OCI-M1 (cell line): ENCODE data around the gene ATAD3C.
"Not testable (repeated sequence)": the region's sequence is repeated elsewhere in the genome, so short reads cannot be mapped to it uniquely, and the experiment has no call there.

Experiments used
- DNase-seq: peaks from one replicate; lab custom pipeline; 2025; lab: John Stamatoyannopoulos, UW

Gene ATAD3C

DNA sequence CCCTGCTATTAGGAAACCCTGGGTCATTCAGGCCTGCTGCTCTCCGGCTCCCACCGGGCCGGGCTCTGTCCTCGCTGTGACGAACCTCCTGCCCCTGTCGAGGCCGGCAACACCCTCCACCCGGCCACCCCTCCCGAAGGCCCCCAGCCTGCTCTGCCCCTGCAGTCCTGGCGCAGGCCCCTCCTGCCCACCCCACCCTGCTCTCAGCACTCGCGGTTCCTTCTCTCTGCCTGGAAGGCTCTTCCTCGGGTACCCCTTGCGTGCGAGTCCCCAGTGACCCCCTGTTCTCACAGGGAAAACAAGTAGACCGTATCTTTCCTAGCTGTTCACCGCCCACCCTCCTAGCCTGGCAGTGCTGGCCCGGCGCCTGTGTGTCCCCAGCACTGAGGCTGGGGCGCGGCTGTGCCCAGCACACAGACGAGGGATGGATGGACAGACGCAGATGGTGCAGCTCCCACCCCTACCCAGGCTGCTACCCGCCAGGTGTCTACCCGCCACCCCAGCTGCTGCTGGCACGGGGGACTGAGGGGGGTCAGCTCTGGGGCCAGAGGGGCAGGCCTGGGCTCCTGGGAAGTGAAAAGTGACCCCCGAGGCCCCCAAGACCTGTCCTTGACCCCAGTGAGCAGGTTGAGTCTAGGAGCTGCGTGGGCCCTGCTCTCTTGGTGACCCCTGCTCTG is 17.1 kb upstream of the ATAD3C start:
- no peak for DNase-seq

DNA sequence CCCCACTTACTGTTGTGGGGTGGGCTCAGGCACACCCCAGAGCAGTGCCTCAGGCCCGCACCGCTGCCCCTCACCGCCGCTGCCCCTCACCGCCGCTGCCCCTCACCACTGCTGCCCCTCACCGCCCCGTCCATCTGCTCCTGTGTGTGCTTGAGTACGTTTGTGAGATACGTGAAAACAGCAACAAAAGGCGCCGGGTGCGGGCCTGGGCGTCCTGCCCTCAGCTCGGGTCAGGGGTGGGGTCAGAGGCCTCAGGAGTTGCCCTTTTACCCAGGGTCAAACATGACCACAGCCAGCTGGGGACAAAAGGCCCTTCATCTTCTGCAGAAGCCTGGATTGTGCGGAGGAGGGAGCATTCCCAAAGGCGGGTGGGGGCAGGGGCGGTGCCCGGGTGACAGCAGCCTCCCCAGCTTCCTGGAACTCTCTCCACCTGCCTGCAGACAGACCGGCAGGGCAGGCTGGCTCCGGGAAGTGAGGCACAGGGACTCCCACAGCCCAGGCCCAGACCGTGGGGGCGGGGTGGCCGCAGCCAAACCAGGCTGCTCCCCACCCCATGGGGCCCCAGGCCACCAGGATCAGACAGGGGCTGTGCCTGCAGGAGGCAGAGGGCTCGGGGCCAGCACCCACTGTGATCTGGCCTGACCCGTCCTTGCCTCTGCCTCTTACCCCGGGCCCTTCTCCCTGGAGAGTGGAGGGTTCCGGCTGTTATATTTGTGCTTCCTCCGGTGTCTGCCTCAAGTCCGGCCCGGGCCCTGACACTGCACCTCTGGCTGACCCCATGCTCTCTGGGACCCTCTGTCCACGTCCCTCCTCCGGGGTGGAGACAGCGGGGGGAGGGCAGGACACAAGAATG is 16.3 kb upstream of the ATAD3C start:
- DNase-seq = peak; percentile 23

DNA sequence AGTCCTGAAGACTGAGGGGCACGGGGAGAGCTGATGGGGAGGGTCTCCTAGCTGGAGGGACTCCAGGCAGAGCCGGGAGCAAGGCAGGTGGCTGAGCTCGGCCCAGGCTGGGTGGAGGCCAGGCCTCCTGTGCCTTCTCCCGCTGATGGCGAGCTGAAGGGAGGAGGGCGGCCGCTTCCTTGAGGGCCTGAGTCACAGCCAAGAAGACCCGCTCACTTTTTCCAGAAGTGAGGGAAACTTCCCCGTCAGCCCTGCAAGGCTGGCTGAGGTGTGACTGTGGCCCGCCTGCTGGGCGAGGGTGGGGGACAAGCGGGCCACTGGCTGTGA is 15.7 kb upstream of the ATAD3C start:
- no peak for DNase-seq

DNA sequence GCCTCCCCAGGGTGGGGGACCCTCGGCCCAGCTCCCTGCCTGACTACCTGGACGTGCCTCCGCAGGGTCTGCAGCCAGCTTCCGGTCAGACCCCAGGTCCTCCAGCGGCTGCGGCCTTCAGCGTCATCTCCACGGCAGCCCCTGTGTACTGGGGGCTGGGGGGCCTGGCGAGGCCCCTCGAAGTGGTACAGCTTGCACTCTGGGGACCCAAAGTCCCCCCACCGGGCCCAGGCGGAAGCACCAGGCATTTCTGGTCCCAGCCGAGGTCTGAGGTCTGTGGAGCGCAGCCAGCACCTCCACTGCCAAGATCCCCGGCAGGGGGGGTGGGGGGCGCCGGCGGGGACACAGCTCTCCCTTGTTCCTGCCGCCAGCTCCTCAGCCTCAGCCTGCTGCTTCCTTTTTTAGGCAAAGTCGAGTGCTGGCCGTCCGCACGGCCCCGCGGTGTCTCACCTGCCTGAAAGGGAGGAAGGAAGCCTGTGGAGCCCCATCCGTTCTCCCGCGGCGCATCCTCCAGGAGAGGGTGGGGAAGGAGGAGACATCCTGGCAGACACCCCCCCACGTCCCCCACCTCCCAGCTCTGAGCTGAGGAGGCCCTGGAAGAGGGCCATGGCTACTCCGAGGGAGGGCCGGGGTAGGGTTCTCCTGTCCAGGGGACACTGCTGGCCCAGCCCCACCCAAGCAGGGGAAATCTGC is 15.2 kb upstream of the ATAD3C start:
- no peak for DNase-seq

DNA sequence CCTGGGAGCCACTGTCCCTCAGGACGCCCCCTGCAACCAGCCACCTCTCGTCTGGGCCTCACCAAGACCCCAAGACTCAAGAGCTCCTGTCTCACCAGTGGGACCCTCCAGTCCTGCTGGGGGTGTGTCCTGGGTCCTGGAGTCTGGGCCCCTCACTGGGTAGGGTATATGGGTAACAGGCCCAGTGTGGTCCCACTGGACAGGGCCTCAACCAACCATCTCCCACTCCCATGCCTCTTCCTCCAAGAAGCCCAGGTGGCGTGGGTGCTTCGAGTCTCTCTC is 14.7 kb upstream of the ATAD3C start:
- no peak for DNase-seq

DNA sequence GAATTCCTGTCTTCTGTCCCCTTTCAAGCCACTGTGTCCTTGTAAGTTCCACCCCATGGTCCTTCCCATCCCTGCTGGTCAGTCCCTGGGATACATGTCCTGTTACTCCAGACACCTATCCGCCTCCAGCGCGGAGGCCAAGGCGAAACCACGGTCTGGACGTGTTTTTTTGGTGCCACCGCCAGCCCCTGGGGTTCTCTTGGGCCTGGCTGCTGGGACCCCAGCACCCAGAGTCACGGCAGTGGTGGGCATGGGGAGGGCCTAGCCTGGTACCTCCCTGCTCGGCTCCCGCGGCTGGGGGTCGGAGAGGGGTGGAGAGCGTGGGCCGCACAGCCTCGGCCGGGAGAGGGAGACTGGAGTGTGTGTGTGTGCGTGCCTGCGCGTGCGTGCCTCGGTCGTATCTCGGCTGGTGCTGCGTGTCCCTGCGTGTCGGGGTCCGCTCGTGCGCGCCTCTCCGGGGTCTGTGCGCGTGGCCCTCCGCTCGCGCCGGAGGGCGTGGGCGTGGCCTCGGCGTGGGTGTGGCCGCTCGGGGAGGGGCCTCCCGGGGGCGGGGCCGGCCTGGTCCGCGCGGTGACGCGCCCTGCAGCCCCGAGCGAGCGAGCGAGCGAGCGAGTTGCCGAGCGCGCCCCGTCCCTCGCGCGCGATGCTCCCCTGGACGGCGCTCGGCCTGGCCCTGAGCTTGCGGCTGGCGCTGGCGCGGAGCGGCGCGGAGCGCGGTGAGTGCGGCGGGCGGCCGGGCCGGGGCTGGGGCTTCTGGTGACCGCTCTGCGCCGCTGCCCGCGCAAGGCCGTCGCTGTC is 14.2 kb upstream of the ATAD3C start, which contains the start of gene VWA1:
Gene VWA1, plus strand, starts transcription at position 585 of the 798 bp plus-strand sequence. Its CDS starts 59 bp downstream, at position 644.
- no peak for DNase-seq

DNA sequence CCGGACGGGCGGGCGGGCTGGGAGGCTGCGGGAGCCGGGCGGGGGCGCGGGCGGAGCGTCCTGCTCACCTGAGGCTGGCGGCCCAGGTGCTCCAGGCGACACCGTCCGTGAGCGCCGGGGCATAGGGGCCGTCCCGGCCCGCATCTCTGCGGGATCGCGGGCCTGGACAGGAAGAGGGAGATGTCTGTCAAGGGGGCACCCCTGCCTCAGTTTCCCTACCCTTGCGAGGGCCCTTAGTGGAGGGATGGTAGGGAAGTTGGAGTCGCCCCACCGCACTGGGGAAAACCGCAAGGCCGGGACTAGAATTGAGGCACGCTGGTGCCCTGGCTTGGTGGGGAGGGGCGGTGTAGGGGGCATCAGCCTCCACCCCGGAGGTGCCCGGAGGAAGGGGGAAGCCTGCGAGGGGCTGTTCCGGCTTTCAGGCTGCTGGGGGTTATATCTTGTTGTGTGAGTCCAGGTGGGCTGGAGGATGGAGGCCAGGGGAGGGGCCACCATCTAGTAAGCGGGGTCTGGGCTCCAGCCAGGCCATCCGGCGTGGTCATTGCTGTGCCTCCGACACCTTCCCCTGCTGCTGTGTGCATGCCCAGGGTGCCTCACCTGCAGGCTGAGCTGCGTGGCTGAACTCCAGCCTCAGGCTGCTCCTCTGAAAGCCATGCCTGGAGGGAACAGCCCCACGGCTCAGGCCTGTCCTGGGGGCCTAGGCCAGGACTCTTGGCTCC is 13.4 kb upstream of the ATAD3C start:
- no peak for DNase-seq

DNA sequence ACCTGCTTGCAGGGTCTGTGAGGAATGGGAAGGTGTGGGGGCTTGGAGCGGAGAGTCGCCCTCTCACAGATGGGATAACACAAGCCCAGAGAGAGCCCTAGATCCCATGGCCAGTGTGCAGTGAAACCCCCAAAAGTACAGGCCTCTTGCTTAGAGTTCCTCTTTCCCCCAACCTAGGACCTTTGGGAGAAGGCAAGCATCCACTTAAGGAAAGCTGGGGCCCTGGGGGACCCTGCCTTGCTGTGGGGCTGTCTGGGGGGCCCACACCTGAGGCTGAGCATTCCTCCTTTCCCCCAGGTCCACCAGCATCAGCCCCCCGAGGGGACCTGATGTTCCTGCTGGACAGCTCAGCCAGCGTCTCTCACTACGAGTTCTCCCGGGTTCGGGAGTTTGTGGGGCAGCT is 12.9 kb upstream of the ATAD3C start:
- DNase-seq = no peak

DNA sequence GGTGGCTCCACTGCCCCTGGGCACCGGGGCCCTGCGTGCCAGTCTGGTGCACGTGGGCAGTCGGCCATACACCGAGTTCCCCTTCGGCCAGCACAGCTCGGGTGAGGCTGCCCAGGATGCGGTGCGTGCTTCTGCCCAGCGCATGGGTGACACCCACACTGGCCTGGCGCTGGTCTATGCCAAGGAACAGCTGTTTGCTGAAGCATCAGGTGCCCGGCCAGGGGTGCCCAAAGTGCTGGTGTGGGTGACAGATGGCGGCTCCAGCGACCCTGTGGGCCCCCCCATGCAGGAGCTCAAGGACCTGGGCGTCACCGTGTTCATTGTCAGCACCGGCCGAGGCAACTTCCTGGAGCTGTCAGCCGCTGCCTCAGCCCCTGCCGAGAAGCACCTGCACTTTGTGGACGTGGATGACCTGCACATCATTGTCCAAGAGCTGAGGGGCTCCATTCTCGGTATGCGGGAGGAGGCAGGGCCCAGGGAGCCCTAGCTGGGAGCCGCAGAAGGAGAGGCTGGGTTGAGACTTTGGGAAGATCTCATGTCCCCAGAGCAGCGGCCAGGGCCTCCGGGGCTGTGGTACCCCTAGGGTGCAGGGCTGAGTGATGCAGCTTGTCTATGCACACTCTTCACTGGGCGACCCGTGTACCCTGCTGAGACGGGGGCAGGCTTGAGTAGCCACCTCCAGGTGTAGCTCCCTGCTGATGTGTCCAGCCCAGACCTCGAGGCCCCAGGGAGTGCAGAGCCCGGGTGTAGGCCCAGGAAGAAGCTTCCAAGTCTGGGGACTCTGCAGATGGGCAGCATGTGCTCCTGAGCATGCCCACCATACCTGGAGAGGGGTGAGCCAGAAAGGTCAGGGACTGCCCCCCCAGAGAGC is 12.2 kb upstream of the ATAD3C start:
- no peak for DNase-seq

DNA sequence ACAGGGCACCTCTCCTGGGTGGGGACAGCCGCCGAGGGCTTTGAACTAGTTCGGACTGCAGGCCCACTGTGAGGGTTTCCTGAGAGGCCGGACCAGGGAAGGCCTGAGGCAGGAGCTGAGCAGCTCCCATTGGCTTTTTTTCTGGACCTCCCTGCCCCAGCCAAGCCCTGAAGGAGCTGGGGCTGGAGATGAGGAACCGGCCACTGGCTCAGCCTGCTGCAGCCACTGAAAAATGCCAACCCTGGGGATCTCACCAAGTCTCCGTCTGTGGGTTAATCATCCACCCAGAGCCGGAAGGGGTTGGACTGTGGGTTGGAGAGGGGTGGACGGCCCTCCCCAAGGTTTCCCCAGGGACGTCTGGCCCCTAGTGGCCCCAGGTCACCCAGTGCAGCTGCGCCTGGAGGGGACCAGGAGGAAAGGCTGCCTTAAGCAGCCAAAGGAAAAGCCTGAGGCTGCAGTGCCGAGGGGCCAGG is 11.5 kb upstream of the ATAD3C start:
- peak; percentile 22 for DNase-seq

DNA sequence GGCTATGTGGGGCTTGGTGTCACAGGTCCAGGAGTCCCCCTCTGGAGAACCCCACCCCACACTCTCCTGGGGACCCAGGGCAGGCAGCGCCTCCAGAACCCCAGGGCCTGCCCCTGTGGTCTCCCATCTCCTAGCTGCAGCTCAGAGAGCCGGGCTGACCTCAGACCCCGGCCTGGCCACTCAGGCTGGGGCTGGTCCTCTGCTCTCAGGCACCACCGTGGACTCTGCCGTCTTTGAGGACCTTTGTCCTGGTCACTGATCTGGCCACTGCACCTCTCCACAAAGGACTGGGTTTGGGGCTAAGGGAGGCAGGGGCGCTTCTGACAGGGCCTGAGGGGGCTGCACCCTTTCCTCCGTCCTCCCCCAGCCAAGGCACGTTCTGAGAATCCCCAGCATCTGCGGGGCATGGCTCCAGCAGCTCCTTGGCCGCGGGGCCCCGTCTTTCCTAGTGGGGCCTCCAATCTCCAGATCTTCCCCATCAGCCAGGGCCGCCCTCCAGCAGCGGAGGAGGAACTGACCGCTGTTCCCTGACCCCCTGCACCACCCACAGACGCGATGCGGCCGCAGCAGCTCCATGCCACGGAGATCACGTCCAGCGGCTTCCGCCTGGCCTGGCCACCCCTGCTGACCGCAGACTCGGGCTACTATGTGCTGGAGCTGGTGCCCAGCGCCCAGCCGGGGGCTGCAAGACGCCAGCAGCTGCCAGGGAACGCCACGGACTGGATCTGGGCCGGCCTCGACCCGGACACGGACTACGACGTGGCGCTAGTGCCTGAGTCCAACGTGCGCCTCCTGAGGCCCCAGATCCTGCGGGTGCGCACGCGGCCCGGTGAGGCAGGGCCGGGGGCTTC is 10.7 kb upstream of the ATAD3C start:
- no peak for DNase-seq

DNA sequence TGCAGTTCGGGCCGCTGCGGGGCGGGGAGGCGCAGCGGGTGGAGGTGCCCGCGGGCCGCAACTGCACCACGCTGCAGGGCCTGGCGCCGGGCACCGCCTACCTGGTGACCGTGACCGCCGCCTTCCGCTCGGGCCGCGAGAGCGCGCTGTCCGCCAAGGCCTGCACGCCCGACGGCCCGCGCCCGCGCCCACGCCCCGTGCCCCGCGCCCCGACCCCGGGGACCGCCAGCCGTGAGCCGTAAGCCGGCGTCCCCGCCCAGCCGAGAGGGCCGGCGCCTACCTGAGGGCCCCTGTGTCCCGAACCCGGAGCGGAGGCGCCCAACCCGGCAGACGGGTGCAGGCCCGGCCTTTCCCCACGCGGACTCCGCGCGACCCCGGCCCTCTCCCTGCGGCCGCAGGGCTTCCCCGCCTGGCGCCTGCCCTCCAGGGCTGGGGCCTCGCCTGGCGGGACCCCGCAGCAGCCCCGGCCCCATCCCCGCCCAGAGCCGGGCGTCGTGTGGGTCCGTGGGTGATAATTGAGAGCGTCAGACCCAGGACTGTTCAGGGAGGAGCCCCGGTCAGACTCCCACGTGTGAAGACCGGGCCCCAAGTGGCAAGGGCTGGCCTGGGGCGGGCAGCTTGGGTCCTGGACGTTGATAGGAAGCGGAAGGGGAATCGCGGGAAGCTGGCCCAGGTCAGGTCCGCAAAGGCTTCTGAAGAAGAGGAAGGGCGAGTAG is 9.8 kb upstream of the ATAD3C start:
- no peak for DNase-seq

DNA sequence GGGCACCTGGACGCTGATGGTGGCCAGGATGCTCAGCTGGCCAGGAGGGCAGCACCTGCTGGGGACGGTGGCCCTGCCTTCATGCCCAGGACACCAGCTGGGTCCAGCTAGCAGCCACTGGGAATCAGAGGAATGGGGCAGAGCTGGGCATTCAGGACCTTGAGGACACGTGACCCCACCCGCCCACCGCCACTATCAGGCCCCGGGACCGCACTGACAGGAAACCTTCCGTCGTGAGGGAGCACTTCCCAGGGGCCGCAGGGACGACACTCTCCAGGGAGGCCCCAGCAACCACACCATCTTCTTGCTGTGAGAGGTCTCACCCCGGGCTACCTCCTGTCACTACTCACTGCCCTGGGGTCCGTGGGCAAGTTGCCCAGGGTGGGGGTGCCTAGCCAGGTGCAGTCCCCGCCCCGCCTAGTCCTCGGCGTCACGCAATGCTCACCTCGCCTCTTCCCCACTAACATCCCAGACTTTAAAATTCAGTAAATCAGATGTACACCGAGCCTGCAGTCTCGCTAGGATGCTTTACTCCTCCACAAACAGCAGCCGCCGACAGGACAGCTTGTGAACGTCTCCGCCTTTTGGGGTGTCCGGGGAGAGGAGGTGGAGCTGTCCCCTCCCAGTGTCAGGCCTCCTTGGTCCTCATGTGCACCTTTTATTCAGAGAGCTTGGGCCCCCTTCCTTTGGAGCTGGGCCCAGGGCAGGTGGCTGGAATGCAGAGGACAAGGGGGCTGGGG is 9.1 kb upstream of the ATAD3C start:
- DNase-seq = no peak

DNA sequence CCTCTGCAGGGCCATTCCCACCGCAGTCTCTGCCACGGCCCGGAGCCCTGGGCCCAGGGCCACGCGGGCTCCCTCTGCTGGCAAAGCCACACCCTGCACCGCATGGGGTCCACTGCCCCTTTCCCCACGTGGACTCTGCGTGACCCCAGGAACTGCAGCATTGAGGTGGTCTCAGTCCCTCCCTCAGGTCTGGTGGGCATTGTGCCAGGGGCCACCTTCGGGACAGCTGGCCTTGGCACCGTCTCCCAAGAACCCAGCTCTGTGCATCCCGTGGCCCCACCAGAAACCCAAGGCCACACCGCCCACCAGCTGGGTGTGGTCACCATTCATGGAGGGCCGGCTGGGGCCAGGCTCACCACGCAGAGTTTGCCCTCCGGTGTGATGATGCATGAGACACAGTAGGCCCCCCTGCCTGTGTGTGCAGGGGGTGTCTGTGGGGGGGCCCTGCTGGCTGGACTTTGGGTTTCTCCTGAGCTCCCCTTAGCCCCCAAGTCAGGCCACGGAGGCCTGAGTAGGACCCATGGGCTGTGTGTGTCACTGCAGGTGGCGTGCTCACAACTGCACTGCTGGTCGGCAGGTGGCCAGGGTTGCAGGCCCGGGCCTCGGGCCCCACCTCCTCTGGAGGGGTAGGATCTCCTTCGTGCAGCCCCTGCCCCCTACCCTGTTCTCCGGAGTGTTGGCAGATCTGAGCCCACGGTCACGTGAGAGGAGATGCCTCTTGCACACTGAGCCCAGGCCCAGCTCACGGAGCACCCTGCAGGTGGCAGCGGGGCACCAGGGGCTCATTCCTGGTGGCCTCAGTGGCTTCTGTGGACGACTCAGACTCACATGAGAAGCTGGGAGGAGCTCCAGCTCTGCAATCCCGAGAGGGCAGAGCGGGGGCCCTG is 8.2 kb upstream of the ATAD3C start:
- DNase-seq = peak; percentile 73

DNA sequence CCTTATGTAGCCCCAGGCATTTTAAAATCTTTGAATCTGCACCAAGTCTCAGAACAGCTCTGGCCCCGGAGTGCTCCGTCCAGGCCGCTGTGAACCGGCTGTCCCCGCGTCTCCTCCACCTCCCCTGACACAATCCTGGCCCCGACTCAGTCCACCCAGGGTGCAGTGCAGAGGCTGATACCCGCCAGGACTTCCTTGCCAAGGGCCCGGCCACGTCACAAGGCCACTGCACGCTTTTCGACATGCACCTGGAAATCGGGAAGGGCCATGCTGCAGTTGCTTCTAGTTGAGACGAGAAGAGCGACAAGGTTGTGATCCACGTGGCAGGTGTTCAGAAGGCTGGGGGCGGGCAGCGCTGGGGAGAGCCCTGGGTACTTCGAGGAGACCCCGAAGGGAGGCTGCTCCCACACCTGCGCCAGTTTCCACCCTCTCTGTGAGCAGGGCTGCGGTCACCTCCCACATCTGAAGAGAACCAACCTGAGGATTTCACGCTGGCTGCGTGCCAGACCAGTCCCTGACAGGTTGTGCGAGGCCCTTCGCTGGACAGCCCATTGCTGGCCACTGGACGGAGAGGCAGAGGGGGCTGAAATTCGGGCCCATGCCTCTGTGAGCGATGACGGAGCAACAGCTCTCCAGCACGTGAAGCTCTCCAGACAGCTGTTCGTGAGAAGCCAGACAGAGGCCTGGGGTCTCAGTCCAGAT is 7.3 kb upstream of the ATAD3C start:
- no peak for DNase-seq

DNA sequence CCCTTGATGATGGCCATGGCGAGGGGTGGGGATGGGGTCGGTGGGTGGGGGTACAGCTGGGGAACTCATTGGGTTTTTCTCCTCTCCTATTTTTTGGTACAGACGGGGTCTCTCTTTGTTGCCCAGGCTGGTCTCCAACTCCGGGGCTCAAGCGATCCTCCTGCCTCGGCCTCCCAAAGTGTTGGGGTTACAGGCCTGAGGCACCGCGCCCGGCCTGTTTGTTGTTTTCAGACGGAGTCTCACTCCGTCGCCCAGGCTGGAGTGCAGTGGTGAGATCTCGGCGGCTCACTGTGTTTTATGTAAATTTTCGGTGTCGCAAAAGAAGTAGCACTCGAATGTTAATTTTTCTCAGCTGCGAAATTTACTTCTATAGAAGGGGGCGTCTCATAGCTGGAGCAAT is 2.9 kb upstream of the ATAD3C start:
- not testable (repeated sequence) for DNase-seq

DNA sequence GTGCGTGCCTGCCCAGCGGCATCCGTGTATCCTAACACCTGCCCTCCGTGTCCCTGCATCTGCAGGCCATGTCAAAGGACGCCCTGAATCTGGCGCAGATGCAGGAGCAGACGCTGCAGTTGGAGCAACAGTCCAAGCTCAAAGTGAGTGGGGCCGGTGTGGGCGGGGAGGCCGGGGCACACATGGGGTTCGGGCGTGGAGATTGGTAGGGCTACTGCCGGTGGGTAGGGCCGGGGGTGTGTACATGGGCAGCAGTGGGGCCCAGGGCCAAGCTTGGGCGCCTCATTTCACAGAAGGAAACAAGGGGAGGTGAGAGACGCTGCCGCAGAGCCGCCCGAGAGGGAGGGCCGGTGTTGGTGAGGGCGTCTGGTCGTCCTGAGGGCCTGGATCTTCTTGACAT is 1.1 kb downstream of the ATAD3C start:
- not testable (repeated sequence) for DNase-seq
